22Rv1 (cell line): ENCODE measurements around the gene GTPBP8.

Experiments used
- ZFX ChIP-seq: fragments of 450-650 bp; IDR thresholded peaks from 2 replicates; pipeline ENCODE4 v1.6.1; 2017; ENCODE audit warnings: antibody characterized with exemption, borderline replicate concordance
- TF ChIP-seq, protein P1 (sequence below): fragments of 450-650 bp; IDR thresholded peaks from 2 replicates; pipeline ENCODE4 v1.5.1; 2017; ENCODE audit warnings: mild to moderate bottlenecking

DNA sequence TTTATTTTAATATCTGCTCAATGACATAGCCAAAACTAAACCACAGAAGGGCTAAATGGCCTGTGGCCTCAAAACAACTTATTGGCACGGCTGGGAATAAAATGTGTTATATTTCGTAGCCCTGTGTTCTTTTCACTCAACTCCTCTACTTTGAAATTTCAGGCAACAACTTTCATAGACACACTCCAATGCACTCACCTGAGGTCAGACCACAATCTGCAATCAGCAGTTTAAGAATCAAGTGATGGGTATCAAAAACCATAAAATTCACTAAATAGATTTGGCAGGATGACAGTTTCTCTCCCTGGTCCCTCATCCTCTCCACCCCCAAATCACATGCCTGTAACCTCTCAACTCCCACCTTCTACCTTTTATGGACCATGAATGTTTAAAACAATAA is 13.8 kb upstream of the GTPBP8 start:
- TF ChIP-seq, protein P1, sequence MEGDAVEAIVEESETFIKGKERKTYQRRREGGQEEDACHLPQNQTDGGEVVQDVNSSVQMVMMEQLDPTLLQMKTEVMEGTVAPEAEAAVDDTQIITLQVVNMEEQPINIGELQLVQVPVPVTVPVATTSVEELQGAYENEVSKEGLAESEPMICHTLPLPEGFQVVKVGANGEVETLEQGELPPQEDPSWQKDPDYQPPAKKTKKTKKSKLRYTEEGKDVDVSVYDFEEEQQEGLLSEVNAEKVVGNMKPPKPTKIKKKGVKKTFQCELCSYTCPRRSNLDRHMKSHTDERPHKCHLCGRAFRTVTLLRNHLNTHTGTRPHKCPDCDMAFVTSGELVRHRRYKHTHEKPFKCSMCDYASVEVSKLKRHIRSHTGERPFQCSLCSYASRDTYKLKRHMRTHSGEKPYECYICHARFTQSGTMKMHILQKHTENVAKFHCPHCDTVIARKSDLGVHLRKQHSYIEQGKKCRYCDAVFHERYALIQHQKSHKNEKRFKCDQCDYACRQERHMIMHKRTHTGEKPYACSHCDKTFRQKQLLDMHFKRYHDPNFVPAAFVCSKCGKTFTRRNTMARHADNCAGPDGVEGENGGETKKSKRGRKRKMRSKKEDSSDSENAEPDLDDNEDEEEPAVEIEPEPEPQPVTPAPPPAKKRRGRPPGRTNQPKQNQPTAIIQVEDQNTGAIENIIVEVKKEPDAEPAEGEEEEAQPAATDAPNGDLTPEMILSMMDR, result no peak
- no peak for TF ChIP-seq ZFX
